GM19372 (cell line): ENCODE measurements around the gene SERINC5.
A peak's percentile ranks its signal among the peaks of the same experiment; 100 is the strongest.
"Not testable (repeated sequence)": the region's sequence is repeated elsewhere in the genome, so short reads cannot be mapped to it uniquely, and the experiment has no call there.

Source experiments
- ATAC-seq: cut with Tn5 transposase; IDR thresholded peaks from one replicate; pipeline ENCODE4 v1.9.1; 2021; ENCODE audit warnings: mild to moderate bottlenecking, low read depth, moderate library complexity; ENCODE audit not compliant: unreplicated experiment

The SERINC5 gene

DNA sequence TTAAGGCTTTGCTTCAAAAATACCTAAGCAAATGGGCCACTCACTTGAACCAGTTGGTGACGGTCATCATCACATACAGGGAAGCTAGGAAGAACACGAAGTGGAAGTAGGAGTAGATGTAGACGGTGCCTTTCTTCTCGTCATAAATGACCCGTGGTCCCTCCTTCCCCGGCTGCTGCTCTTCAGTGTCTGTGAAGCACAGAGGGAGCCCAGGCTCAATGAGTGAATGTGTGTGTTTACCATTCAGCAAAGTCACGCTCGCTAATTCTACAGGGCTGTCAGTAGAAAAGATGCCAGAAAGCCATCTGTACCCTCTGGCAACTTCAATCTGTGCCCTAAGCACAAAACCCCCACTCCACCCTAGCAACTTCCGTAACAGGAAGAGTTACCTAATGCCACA, 109.8 kb downstream of the SERINC5 start:
- no peak for ATAC-seq

GRCh38 chr5:80143491-80143890, 112.4 kb downstream of the SERINC5 start:
- ATAC-seq, result no peak

DNA sequence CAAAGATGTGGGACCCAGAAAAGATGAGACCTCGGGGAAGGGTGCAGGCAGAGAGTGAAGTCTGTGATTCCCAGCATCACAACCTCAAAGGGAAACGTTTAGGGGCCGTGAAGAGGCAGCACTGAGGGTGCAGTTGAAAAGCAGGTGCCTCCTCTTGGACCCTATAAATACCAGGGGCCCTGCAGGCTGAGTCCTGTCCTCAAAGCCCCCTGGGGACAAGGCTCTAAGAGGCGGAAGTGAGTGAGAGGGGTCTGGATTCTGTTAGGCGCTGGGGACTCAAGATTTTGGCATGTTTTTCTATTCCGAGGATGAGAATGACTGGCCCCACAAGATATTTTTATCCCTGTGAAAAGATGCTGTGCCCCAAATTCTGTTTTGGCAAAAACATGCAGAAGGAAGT, 112.9 kb downstream of the SERINC5 start:
- no peak for ATAC-seq

GRCh38 chr5:80141681-80142080, 114.2 kb downstream of the SERINC5 start:
- no peak for ATAC-seq

- no peak for ATAC-seq
Measured at GRCh38 chr5:80141147-80141671, 114.6 kb downstream of the SERINC5 start.

DNA sequence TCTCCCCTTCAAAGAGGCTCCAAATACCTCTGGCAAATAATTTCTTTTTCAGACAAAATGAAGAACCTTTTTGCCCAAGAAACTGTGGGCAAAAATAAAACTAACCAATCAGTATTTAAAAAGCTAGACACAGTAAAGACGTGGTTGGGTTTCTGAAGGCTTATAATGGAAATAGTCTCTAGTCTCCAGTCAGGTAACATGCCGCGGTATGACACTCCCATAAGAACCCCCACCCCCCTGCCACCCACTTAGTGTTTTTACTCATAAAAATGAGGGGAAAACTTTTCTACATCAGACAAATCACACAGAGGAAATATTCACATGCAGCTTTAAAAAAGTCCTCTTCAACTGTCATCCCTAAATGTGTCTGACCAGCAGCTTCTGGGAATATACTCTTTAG, 115.4 kb downstream of the SERINC5 start:
- no peak for ATAC-seq

DNA sequence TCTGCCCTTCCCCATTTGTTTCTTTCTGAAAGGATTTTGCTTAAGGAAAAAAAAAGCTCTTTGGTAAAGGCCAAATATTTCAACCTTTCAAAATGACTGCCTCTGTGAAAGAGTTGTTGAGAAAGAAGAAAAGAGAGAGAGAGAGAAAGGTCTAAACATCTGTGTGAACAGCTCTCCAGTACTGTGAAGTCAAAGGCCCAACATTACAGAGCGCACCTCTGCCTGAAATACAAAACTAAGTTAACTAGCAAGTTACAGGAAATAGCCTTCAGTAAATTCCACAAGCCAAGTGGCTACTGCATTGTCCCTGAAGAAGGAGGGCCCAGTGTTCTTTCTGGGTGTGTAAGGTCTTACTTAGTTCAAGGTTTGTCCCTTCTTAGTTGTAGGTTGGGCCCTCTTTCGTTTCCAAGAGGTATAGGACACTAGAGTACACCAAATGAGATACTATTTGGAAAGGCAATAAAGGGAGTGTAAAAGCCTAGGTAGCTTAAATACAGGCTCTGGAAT, 116.3 kb downstream of the SERINC5 start:
- ATAC-seq, result no peak

DNA sequence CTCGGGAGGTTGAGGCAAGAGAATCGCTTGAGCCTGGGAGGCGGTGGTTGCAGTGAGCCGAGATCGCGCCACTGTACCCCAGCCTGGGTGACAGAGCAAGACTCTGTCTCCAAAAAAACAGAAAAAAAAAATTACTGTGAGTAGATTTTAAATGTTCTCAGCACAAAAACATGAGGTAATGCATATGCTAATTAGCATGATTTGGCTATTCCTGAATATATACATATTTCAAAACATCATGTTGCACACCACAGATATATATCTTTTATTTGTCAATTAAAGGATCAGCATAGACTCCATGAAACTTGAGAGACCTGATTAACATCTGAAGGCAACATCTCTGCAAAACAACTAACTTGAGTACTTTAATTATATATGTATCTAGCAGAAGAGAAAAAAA, 117.4 kb downstream of the SERINC5 start:
- no peak for ATAC-seq

DNA sequence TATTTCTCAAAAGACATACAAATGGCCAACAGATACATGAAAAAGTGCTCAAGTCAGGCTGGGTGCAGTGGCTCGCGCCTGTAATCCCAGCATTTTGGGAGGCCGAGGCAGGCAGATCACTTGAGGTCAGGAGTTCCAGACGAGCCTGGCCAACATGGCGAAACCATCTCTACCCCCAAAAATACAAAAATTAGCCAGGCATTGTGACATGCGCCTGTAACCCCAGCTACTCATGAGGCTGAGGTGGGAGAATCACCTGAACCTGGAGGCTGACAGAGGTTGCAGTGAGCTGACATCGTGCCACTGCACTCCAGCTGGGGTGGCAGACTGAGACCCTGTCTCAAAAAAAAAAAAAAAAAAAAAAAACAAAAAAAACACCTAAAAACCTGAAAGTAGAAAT, 119.0 kb downstream of the SERINC5 start:
- not testable (repeated sequence) for ATAC-seq

GRCh38 chr5:80134876-80135275, 121.0 kb downstream of the SERINC5 start:
- no peak for ATAC-seq

DNA sequence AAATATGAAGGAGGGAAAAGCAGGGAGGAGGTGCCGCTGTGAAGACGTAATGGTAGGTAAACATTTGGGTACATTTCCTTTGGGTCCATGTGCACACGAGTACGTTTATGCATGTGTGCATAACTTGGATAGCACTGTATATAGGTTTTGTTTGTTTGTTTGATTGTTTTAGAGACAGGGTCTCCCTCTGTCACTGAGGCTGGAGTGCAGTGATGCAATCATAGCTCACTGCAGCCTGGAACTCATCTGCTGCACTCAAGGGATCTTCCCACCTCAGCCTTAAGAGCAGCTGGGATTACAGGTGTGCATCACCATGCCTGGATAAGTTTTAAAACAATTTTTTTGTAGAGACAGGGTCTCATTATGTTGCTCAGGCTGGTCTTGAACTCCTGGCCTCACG, 126.7 kb downstream of the SERINC5 start:
- ATAC-seq, result no peak

DNA sequence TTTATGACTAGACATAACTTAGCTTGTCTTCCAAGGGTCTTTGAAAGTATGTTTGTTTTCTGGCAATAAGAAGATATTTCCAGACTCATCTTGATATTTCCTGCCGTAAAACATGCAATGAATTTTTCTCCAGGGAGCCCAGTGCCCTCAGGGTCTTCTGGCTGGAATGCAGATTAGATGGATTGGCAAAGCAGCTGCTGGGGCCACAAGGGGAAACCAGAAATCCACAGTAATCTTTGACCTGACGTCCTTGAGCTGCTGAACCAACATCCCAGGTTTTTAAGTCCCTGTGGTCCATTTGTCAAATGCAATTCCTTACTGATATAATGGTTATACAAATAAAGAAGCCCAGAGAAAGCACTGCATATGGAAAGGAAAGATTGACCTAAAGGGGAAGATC, 127.7 kb downstream of the SERINC5 start:
- no peak for ATAC-seq

DNA sequence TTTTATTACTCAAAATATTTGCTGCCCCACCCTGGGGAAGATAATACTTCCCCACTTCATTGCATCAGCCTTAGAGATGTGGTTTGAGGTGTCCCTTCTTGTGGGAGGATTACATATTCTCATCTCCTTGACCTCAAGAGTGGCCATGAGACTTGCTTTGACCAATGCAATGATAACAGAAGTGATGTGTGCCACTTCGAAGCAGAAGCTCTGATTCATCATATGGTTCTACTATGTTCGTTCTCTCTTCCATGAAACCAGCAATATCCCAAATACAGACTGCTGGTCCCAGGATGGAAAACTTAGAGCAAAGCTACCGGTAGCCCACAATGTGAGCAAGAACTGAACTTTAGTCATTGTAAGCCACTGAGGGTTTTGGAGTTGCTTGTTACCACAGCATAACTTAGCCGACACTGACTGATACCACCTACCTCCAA, 128.7 kb downstream of the SERINC5 start:
- no peak for ATAC-seq

- ATAC-seq, result peak; percentile 52
Measured at GRCh38 chr5:80125962-80126480, 129.8 kb downstream of the SERINC5 start.

DNA sequence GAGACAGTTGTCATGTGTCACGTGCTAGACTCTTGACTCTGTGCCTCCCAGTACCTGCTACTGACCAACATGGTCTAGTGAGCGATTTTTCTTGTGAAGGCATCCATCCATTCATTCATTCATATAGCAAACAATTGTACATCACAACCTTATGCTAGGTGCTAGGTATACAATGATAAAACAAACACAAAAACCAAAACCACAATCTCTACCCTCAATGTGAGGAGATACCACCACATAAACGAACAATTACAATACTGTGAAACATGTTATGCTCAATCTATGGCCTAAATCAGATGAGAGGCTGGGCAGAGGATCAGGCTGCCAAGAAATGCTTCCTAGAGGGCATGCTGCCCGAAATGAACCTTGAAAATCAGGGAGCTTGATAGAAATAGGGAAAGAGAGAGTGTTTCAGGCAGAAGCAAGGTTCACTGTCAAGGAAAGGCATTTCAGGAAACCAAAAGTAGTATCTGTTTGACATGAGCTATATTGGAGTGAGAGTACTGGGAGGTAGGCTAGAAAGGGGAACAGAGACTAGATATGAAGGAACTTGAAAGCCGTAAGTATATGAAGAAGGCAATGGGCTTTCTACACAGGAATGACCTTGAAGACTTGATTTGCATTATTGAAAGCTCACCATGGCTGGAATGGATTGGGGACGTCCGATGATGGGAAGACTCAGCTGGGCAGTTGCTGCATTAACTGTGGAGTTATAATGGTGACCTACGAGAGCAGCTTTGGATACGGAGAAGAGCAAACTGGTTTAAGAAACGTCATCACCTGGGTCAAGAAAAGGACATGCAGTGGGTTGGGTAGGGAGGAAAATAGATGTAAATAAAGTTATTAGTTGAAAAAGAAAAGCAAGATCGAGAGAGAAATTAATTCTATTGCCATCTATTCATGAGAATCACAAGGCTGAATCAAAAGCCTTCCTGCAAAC, 130.6 kb downstream of the SERINC5 start:
- ATAC-seq, result peak; percentile 75

DNA sequence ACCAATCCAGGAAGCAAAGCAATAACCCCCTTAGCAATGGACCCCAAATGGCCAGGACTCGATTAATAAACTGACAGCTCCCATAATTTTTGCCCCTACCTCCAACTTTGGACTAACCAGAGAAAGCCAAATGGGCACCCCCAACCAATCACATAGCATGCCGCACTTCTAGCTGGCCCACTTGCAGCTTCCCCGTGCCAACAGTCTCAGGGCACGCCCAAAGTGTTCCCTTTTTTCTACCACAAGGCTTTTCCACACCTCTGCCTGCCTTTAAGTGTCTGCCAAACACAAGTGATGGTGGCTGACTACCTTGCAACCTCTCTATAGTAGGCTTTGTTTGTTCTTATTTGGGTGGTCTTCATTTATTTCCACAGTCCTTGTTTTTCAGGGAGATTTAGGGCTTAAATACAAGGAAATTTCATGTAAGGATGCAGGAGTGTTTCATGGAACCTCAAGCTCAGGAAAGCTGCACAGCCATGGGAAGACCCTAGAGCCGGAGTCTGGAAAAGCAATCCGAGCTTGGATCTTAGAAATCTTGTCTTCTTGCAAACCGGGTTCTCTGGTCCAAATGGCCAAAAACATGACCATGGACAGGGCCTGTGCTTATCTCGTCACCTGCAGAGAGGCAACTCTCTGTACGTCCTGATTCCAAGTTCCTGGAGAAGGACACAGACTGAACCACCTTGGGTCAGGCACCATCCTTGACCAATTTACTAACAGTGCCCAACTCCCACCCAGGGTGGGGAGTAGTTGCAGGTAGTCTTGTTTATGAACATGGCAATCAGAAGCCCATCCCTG, 131.5 kb downstream of the SERINC5 start:
- no peak for ATAC-seq

- ATAC-seq, result no peak
Measured at GRCh38 chr5:80122579-80122978, 133.3 kb downstream of the SERINC5 start.

GRCh38 chr5:80119372-80119771, 136.5 kb downstream of the SERINC5 start:
- no peak for ATAC-seq

- no peak for ATAC-seq
Measured at GRCh38 chr5:80117446-80117845, 138.4 kb downstream of the SERINC5 start.

- ATAC-seq, result no peak
Measured at GRCh38 chr5:80116465-80116864, 139.4 kb downstream of the SERINC5 start.

- no peak for ATAC-seq
Measured at GRCh38 chr5:80116000-80116399, 139.8 kb downstream of the SERINC5 start.
